HepG2 (cell line): ENCODE data around the gene LIME1. TPM values are rescaled to one million over a fixed set of nuclear protein-coding genes. Genes with fewer than 3 reads are reported as not detected.

ENCODE experiments used
- ADNP ChIP-seq: sonication (generic); formaldehyde crosslinking; IDR thresholded peaks from 2 replicates; pipeline ENCODE4 v1.4.0; 2020; ENCODE audit warnings: missing genetic modification reagents
- GZF1 ChIP-seq: sonication (generic); formaldehyde crosslinking; IDR thresholded peaks from 2 replicates; pipeline ENCODE4 v1.5.1; 2020; ENCODE audit warnings: mild to moderate bottlenecking, missing genetic modification reagents
- HMG20A ChIP-seq: IDR thresholded peaks from 2 replicates; pipeline ENCODE4 v1.6.1; 2016; ENCODE audit warnings: borderline replicate concordance
- KAT2B ChIP-seq: fragments of 150-350 bp; IDR thresholded peaks from 2 replicates; pipeline ENCODE4 v1.6.1; 2014; ENCODE audit warnings: low read depth, low read length, borderline replicate concordance
- KLF11 ChIP-seq: IDR thresholded peaks from 2 replicates; pipeline ENCODE4 v1.6.1; 2016; ENCODE audit warnings: missing compliant biosample characterization
- MTF2 ChIP-seq: sonication (generic); formaldehyde crosslinking; IDR thresholded peaks from 2 replicates; pipeline ENCODE4 v1.5.0; 2020; ENCODE audit warnings: missing genetic modification reagents, borderline replicate concordance
- PAF1 ChIP-seq: IDR thresholded peaks from 2 replicates; pipeline ENCODE4 v1.6.1; 2016; ENCODE audit warnings: missing genetic modification reagents, missing compliant biosample characterization
- RBFOX2 ChIP-seq: fragments of 200-400 bp; formaldehyde crosslinking; IDR thresholded peaks from 2 replicates; pipeline ENCODE4 v1.6.1; 2017; ENCODE audit warnings: low read depth, mild to moderate bottlenecking, low read length
- RNF2 ChIP-seq: fragments of 450-650 bp; conservative IDR thresholded peaks from 2 replicates; pipeline ENCODE4 v1.6.1; 2016; ENCODE audit warnings: low read depth
- RORA ChIP-seq: sonication (generic); formaldehyde crosslinking; IDR thresholded peaks from 2 replicates; pipeline ENCODE4 v1.5.0; 2020; ENCODE audit warnings: mild to moderate bottlenecking, missing genetic modification reagents, moderate library complexity
- RXRB ChIP-seq: IDR thresholded peaks from 2 replicates; pipeline ENCODE4 v1.6.1; 2016; ENCODE audit warnings: borderline replicate concordance, missing genetic modification reagents, missing compliant biosample characterization
- SIN3A ChIP-seq: IDR thresholded peaks from 2 replicates; pipeline ENCODE4 v1.6.1; 2011; ENCODE audit warnings: low read depth, mild to moderate bottlenecking, control low read depth, low read length, borderline replicate concordance
- SSRP1 ChIP-seq: IDR thresholded peaks from 2 replicates; pipeline ENCODE4 v1.6.1; 2016; ENCODE audit warnings: control low read depth
- ZBTB38 ChIP-seq: sonication (generic); formaldehyde crosslinking; IDR thresholded peaks from 2 replicates; pipeline ENCODE4 v1.5.1; 2020; ENCODE audit warnings: mild to moderate bottlenecking, missing genetic modification reagents
- ZBTB7A ChIP-seq: sonication (generic); formaldehyde crosslinking; IDR thresholded peaks from 2 replicates; pipeline ENCODE4 v1.8.0; 2022; ENCODE audit warnings: mild to moderate bottlenecking, missing genetic modification reagents
- ZNF768 ChIP-seq: sonication (generic); formaldehyde crosslinking; IDR thresholded peaks from 2 replicates; pipeline ENCODE4 v1.4.0; 2020; ENCODE audit warnings: missing genetic modification reagents
- ZNF841 ChIP-seq: sonication (generic); formaldehyde crosslinking; IDR thresholded peaks from 2 replicates; pipeline ENCODE4 v1.8.1; 2023; ENCODE audit warnings: missing genetic modification reagents, borderline replicate concordance
- ZNF883 ChIP-seq: sonication (generic); formaldehyde crosslinking; IDR thresholded peaks from 2 replicates; pipeline ENCODE4 v1.5.1; 2020; ENCODE audit warnings: mild to moderate bottlenecking, missing genetic modification reagents; ENCODE audit errors: not compliant biosample characterization
- polyA plus RNA-seq, 8 experiments: library from polyadenylated mRNA; depleted of rRNA in 3 of 8; stranded (reverse) in 7 of 8; unstranded in 1 of 8; fragments of >200 nt; fragmentation: Illumina TruSeq in 4 of 8; extraction: Trizol in 4 of 8; gene quantifications; 2 replicates each; pipeline versions ENCODE4 v1.2.1 to v1.2.3, GENCODE V29; 2011 to 2016; ENCODE audit warnings: low read depth in 4 of 8, missing spikeins in 1 of 8, mixed read lengths in 1 of 8; ENCODE audit not compliant: insufficient read depth in 1 of 8
- total RNA-seq, 5 experiments: library from RNA; depleted of rRNA; stranded (reverse); fragments of >200 nt; fragmentation: Illumina TruSeq; extraction: Trizol; gene quantifications; 2 replicates each; pipeline ENCODE4 v1.2.3, GENCODE V29; 2016; ENCODE audit warnings: low read depth in 1 of 5
- TF ChIP-seq, protein P1 (sequence below): sonication (generic); formaldehyde crosslinking; IDR thresholded peaks from 2 replicates; pipeline ENCODE4 v1.5.0; 2020; ENCODE audit warnings: mild to moderate bottlenecking, missing genetic modification reagents
- TF ChIP-seq, protein P2 (sequence below): sonication (generic); formaldehyde crosslinking; IDR thresholded peaks from 2 replicates; pipeline ENCODE4 v1.4.0; 2020; ENCODE audit warnings: missing genetic modification reagents
- TF ChIP-seq, protein P3 (sequence below): sonication (generic); formaldehyde crosslinking; IDR thresholded peaks from 2 replicates; pipeline ENCODE4 v1.8.1; 2023; ENCODE audit warnings: mild to moderate bottlenecking, missing genetic modification reagents, borderline replicate concordance
- TF ChIP-seq, protein P4 (sequence below): sonication (generic); formaldehyde crosslinking; IDR thresholded peaks from 2 replicates; pipeline ENCODE4 v1.5.0; 2020; ENCODE audit warnings: mild to moderate bottlenecking, missing genetic modification reagents

The LIME1 gene
- total and polyA plus RNA-seq, 2 of the 13 experiments (the other 11 are each of a cell fraction or from before 2014, with no cell fraction given) = 13.0 to 61.5 TPM

DNA sequence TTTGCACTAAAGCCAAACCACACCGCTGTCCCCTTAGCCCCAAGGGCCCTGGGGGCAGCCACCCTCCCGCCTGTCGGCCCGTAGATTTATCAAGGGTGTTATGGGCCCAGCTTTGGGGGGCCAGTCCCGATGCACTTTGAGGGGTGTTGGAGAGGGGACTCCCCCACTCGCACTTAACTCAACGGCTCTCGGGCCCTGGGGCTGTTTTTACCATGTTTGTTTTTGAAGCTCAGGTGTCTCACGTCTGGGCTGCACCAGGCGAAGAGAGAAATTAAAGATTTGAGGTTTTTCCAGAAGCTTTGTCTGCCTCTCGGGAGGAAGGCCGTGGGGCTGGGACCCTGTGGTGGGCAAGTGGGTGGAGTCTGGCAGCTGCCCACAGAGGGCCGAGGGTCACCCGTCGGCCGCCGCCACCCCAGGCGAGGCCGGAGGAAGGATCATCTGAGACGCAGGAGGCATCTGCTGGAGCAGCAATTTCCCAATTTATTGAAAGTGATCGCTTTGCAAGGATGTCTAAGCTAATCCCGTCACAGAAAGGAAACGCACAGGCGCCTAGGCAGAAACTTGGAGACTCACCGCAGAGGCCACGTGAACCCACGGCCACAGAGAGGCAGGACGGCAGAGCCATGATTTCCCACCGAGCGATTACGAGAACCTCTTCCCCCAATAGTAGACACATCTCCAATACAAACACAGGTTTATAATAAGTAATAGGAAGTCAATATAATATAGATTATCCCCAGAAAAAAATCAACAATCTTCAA, 6.9 kb downstream of the LIME1 start (continued):
- TF ChIP-seq, protein P1, sequence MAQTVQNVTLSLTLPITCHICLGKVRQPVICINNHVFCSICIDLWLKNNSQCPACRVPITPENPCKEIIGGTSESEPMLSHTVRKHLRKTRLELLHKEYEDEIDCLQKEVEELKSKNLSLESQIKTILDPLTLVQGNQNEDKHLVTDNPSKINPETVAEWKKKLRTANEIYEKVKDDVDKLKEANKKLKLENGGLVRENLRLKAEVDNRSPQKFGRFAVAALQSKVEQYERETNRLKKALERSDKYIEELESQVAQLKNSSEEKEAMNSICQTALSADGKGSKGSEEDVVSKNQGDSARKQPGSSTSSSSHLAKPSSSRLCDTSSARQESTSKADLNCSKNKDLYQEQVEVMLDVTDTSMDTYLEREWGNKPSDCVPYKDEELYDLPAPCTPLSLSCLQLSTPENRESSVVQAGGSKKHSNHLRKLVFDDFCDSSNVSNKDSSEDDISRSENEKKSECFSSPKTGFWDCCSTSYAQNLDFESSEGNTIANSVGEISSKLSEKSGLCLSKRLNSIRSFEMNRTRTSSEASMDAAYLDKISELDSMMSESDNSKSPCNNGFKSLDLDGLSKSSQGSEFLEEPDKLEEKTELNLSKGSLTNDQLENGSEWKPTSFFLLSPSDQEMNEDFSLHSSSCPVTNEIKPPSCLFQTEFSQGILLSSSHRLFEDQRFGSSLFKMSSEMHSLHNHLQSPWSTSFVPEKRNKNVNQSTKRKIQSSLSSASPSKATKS (CRISPR knock-in tag) = no peak
- TF ChIP-seq RBFOX2 = peak; percentile 60
- no peak for TF ChIP-seq KAT2B
- no peak for TF ChIP-seq KLF11
- peak; percentile 65; the same call in 1 of the 2 replicates for TF ChIP-seq ZBTB38 (CRISPR knock-in tag)
- no peak for TF ChIP-seq PAF1 (CRISPR knock-in tag)
- TF ChIP-seq ZNF883 (CRISPR knock-in tag) = no peak
- TF ChIP-seq, protein P2, sequence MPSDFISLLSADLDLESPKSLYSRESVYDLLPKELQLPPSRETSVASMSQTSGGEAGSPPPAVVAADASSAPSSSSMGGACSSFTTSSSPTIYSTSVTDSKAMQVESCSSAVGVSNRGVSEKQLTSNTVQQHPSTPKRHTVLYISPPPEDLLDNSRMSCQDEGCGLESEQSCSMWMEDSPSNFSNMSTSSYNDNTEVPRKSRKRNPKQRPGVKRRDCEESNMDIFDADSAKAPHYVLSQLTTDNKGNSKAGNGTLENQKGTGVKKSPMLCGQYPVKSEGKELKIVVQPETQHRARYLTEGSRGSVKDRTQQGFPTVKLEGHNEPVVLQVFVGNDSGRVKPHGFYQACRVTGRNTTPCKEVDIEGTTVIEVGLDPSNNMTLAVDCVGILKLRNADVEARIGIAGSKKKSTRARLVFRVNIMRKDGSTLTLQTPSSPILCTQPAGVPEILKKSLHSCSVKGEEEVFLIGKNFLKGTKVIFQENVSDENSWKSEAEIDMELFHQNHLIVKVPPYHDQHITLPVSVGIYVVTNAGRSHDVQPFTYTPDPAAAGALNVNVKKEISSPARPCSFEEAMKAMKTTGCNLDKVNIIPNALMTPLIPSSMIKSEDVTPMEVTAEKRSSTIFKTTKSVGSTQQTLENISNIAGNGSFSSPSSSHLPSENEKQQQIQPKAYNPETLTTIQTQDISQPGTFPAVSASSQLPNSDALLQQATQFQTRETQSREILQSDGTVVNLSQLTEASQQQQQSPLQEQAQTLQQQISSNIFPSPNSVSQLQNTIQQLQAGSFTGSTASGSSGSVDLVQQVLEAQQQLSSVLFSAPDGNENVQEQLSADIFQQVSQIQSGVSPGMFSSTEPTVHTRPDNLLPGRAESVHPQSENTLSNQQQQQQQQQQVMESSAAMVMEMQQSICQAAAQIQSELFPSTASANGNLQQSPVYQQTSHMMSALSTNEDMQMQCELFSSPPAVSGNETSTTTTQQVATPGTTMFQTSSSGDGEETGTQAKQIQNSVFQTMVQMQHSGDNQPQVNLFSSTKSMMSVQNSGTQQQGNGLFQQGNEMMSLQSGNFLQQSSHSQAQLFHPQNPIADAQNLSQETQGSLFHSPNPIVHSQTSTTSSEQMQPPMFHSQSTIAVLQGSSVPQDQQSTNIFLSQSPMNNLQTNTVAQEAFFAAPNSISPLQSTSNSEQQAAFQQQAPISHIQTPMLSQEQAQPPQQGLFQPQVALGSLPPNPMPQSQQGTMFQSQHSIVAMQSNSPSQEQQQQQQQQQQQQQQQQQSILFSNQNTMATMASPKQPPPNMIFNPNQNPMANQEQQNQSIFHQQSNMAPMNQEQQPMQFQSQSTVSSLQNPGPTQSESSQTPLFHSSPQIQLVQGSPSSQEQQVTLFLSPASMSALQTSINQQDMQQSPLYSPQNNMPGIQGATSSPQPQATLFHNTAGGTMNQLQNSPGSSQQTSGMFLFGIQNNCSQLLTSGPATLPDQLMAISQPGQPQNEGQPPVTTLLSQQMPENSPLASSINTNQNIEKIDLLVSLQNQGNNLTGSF (CRISPR knock-in tag) = no peak
- TF ChIP-seq ADNP = no peak
- no peak for TF ChIP-seq GZF1 (CRISPR knock-in tag)
- no peak for TF ChIP-seq HMG20A (CRISPR knock-in tag)
- TF ChIP-seq RORA = no peak
- peak; percentile 16; the same call in 1 of the 2 replicates for TF ChIP-seq ZNF768 (CRISPR knock-in tag)
- no peak for TF ChIP-seq RNF2
- TF ChIP-seq, protein P3, sequence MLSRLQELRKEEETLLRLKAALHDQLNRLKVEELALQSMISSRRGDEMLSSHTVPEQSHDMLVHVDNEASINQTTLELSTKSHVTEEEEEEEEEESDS = no peak
- TF ChIP-seq, protein P4, sequence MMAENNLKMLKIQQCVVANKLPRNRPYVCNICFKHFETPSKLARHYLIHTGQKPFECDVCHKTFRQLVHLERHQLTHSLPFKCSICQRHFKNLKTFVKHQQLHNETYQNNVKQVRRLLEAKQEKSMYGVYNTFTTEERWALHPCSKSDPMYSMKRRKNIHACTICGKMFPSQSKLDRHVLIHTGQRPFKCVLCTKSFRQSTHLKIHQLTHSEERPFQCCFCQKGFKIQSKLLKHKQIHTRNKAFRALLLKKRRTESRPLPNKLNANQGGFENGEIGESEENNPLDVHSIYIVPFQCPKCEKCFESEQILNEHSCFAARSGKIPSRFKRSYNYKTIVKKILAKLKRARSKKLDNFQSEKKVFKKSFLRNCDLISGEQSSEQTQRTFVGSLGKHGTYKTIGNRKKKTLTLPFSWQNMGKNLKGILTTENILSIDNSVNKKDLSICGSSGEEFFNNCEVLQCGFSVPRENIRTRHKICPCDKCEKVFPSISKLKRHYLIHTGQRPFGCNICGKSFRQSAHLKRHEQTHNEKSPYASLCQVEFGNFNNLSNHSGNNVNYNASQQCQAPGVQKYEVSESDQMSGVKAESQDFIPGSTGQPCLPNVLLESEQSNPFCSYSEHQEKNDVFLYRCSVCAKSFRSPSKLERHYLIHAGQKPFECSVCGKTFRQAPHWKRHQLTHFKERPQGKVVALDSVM (CRISPR knock-in tag) = no peak
- no peak for TF ChIP-seq ZBTB7A (CRISPR knock-in tag)
- no peak for TF ChIP-seq SIN3A
- TF ChIP-seq RXRB = no peak
- TF ChIP-seq MTF2 (CRISPR knock-in tag) = no peak
- 0 out of 2 replicates have a peak, but pooled peaks have one; percentile 39 for TF ChIP-seq SSRP1 (CRISPR knock-in tag)
- TF ChIP-seq ZNF841 (CRISPR knock-in tag) = no peak
